NT2/D1 (cell line): Measurements from ENCODE around the gene APMAP.

Experiments
- SUZ12 ChIP-seq: IDR thresholded peaks from 2 replicates; pipeline ENCODE4 v1.6.1; 2011; ENCODE audit not compliant: insufficient read length, insufficient read depth; ENCODE audit errors: extremely low read depth
- YY1 ChIP-seq: IDR thresholded peaks from 2 replicates; pipeline ENCODE4 v1.6.1; 2011; ENCODE audit not compliant: insufficient read length, insufficient read depth
- ZNF274 ChIP-seq: IDR thresholded peaks from 2 replicates; pipeline ENCODE4 v1.6.1; 2011; ENCODE audit warnings: mild to moderate bottlenecking, low read depth, low read length

DNA sequence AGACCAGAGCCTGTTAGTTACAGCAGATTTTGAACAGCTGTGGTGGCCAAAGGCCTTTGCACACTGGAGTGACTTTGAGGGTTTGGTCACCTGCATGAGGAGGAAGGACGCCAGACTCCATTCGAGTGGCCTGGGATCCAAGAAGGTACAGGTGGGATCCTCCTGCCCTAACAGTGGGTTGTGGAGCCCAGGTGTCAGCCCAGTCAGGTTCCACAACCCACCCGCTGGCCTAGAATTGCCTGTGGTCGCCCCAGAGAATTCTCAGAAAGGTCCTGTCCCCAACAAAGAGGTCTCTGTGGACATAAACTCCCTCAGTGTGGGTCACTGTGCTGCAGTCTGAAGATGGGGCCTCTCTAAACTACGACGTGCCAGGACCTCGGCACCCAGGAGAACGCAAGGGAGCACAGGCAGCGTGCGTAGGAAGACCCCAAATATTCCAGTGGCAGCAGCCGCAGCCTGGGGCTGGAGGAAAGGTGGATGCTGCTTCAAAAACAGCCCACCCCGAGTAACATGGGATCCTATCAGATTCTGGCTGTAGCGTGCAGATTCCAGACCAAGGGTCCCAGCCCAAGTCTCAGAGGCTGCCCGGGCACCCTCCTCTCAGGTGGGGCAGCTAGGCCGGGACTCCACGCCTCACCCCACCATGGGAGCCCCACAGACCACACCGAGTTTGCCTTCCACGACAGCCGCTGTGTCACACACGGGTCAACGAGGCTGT lies 49.4 kb upstream of the APMAP start:
- TF ChIP-seq YY1 (no peak), ZNF274 (no peak), SUZ12 (no peak)
